PC-3 (cell line): ENCODE measurements around the gene SLC11A2.
A peak's percentile ranks its signal among the peaks of the same experiment; 100 is the strongest.

Source experiments
- EZH2 ChIP-seq: fragments of 300-600 bp; sonication (generic); IDR thresholded peaks from one replicate; pipeline ENCODE4 v1.6.1; 2017; ENCODE audit warnings: antibody characterized with exemption, mild to moderate bottlenecking, low read length; ENCODE audit not compliant: unreplicated experiment
- EZH2phosphoT487 ChIP-seq: fragments of 300-600 bp; sonication (generic); IDR thresholded peaks from 2 replicates; pipeline ENCODE4 v1.6.1; 2018; ENCODE audit warnings: mild to moderate bottlenecking, antibody characterized with exemption, low read length, borderline replicate concordance
- TF ChIP-seq, protein P1 (sequence below): fragments of 300-600 bp; sonication (generic); conservative IDR thresholded peaks from 2 replicates; pipeline ENCODE4 v1.5.1; 2017; ENCODE audit warnings: antibody characterized with exemption, low read depth, mild to moderate bottlenecking, low read length

DNA sequence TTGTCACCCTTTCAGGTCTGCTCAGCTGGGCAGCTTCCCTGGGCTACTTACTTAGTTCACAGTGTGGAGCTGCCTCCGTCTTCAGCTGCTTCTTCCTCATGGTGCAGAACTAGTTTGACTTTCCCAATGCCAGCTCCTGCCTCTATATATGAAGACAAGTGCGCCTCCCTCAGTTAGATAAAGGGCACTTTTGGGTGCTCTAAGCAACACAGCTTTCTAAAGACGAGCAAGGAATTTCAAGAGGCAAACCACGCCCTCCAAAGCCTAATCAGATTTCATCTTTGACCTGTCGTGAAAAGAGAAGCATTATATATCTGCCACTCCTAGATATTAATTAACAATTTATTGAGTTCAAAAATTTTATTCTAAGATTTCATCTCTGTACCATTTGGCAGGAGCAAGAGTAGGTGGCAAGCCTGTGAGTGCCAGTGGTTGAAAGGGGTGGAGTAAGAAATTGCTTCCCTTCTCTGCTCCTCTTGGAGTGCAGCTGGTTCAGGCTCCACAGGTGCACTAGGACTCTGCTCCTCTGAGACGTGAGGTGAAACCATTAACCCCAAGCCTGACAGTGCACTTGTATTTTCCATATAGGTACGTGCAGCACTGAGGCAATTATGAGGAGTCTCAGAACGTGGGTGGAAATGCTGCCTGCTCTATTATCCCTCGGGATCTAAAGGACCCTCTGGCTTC is 2.1 kb upstream of the SLC11A2 start:
- TF ChIP-seq, protein P1, sequence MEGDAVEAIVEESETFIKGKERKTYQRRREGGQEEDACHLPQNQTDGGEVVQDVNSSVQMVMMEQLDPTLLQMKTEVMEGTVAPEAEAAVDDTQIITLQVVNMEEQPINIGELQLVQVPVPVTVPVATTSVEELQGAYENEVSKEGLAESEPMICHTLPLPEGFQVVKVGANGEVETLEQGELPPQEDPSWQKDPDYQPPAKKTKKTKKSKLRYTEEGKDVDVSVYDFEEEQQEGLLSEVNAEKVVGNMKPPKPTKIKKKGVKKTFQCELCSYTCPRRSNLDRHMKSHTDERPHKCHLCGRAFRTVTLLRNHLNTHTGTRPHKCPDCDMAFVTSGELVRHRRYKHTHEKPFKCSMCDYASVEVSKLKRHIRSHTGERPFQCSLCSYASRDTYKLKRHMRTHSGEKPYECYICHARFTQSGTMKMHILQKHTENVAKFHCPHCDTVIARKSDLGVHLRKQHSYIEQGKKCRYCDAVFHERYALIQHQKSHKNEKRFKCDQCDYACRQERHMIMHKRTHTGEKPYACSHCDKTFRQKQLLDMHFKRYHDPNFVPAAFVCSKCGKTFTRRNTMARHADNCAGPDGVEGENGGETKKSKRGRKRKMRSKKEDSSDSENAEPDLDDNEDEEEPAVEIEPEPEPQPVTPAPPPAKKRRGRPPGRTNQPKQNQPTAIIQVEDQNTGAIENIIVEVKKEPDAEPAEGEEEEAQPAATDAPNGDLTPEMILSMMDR, result peak; percentile 69
- TF ChIP-seq EZH2phosphoT487 (no peak), EZH2 (no peak)
